Measurements from ENCODE around the gene G6PD. TPM values are rescaled to one million over a fixed set of nuclear protein-coding genes. Genes with fewer than 3 reads are reported as not detected.
"Not testable (repeated sequence)": the region's sequence is repeated elsewhere in the genome, so short reads cannot be mapped to it uniquely, and the experiment has no call there.

G6PD gene
- total RNA-seq = 10 to 100 TPM; 89.9 to 92.4 TPM

GRCh38 chrX:154546354-154547244, at the start of gene G6PD:
TSS of gene G6PD (minus strand) at chrX:154546846. CDS start at chrX:154546155, 691 bp downstream.
- DNase-seq = peak; percentile 86
- Mint-ChIP-seq H3K9me3 (no peaks in the 10 kb centered on the region), H3K36me3 (peaks cover 38% of the 10 kb centered on the region), H3K4me1 (peaks cover 38% of the 10 kb centered on the region), H3K27ac (peak within 1 kb of the TSS; percentile 85), H3K4me3 (peak within 1 kb of the TSS; percentile 88), H3K27me3 (no peaks in the 10 kb centered on the region)

DNA sequence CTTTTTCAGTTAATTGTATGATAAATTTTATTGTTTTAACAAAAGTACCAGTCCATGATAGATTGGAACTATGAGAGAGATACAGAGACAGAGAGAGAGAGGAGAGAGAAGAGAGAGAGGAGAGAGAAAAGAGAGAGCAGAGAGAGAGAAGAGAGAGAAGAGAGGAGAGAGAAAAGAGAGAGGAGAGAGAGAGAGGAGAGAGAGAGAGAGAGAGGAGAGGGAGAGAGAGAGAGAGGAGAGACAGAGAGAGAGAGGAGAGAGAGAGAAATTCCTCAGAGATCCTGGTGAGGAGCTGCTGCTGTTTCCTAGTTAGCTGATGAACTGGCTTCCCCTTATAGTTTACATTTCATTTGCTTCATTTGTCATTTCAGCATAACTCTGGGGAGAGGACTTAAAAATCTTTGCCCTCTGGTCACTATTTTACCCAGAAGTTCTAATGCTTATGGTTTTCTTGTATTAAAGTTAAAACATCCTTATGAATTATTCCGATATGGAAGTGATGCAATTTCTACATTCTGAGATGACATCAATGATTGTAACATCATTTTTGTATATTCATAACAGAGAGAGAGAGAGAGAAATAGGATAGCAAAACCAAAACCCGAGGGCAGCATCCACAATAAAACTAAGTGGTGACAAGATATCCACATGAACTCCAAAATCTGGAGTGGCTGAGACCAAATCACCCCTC, 49.1 kb upstream of the G6PD start:
- Mint-ChIP-seq H3K27me3 (no peaks in the 10 kb centered on the region), H3K4me1 (peaks cover 3% of the 10 kb centered on the region)

DNA sequence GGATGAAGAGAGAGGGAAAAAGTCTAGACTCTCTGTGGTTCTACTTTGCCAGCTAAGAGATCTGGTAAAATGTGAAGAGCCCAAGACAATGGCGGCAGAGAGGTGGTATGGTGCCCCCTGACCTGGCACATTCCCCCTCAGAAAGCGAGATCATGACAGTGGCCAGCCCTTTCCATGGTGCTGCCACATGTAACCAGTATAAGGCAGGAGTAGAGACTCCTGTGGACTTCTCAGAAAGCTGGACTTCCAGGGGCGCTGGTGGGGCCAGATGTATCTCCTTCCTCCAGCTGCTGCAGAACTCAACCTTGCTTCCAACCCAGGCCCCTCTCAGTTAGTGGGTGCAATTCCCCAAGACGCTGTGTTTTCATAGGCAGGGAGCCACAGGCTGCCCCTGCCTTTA, 47.8 kb upstream of the G6PD start:
- no peaks in the 10 kb centered on the region for H3K4me1 Mint-ChIP-seq
- H3K36me3 Mint-ChIP-seq = no peaks in the 10 kb centered on the region
- DNase-seq = no peak
- H3K27me3 Mint-ChIP-seq = no peaks in the 10 kb centered on the region
- H3K4me3 Mint-ChIP-seq = no peak overlapping the region
- no peaks in the 10 kb centered on the region for H3K9me3 Mint-ChIP-seq
- no peak overlapping the region for H3K27ac Mint-ChIP-seq

More for the DNA sequence above, 49.1 kb upstream of the G6PD start:
- Mint-ChIP-seq H3K36me3 (no peaks in the 10 kb centered on the region), H3K9me3 (no peaks in the 10 kb centered on the region), H3K4me3 (no peak overlapping the region), H3K27ac (no peak overlapping the region)
- no peak for DNase-seq

DNA sequence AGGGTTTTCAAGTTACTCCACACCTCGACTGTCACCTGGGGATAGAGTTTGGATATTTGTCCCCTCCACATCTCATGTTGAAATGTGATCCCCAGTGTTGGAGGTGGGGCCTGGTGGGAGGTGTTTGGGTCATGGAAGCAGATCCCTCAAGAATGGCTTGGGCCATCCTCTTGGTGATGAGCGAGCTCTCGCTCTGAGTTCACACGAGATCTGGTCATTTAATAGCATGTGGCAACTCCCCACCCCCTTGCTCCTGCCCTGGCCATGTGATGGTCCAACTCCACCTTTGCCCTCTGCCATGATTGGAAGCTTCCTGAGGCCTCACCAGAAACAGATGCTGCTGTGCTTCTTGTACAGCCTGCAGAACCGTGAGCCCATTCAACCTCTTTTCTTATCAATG, 46.6 kb upstream of the G6PD start:
- Mint-ChIP-seq H3K36me3 (no peaks in the 10 kb centered on the region), H3K27me3 (no peaks in the 10 kb centered on the region), H3K27ac (no peak overlapping the region), H3K4me1 (no peaks in the 10 kb centered on the region), H3K9me3 (no peaks in the 10 kb centered on the region), H3K4me3 (no peak overlapping the region)
- no peak for DNase-seq

GRCh38 chrX:154592505-154592904, 45.9 kb upstream of the G6PD start:
- no peak for DNase-seq
- Mint-ChIP-seq H3K4me3 (no peak overlapping the region), H3K4me1 (no peaks in the 10 kb centered on the region), H3K9me3 (no peaks in the 10 kb centered on the region), H3K36me3 (no peaks in the 10 kb centered on the region), H3K27ac (no peak overlapping the region), H3K27me3 (no peaks in the 10 kb centered on the region)

DNA sequence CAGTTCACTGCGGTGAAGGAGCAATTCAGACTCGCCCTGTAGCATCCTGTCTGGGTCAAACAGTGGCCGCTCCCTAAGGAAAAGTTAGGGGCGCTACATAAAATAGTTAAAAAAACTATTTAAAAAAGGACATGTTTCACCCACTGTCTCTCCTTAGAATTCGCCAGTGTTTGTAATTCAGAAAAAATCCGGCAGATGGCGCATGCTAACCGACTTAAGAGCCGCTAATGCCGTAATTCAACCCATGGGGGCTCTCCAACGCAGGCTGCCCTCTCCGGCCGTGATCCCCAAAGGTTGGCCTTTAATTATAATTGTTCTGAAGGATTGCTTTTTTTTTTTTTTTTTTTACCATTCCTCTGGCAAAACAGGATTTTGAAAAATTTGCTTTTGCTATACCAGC, 43.8 kb upstream of the G6PD start:
- H3K9me3 Mint-ChIP-seq, H3K27me3 Mint-ChIP-seq, DNase-seq, H3K4me1 Mint-ChIP-seq, H3K27ac Mint-ChIP-seq, H3K4me3 Mint-ChIP-seq, H3K36me3 Mint-ChIP-seq: not testable (repeated sequence)

GRCh38 chrX:154584585-154585183, 38.0 kb upstream of the G6PD start, which contains the start of gene CTAG1A:
TSS of gene CTAG1A (plus strand) at chrX:154585133. CDS start at chrX:154585207, 74 bp downstream.
- not testable (repeated sequence) for H3K27ac Mint-ChIP-seq

DNA sequence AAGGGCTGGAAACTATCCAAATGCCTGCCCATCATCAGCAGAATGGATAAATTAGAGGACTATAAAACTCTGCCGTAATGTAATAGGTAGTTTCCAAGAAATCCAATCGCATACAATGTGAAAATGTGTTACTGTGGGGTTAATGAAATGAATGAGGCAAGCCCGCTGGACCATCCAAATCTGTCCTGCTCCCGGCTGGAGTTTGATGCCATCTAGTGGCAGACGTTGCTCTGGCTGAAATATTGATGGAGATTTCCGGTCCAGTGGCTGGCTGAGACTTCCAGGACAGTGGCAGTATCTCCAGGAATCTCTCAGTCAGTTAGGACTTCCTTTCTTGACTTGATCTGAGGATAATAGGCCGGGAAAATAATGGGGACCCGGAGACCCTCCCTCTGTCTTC, 36.3 kb upstream of the G6PD start:
- H3K4me3 Mint-ChIP-seq, H3K36me3 Mint-ChIP-seq, H3K9me3 Mint-ChIP-seq, H3K27ac Mint-ChIP-seq, H3K27me3 Mint-ChIP-seq, DNase-seq, H3K4me1 Mint-ChIP-seq: not testable (repeated sequence)

More at GRCh38 chrX:154584585-154585183, 38.0 kb upstream of the G6PD start, which contains the start of gene CTAG1A:
- not testable (repeated sequence) for H3K9me3 Mint-ChIP-seq, H3K4me1 Mint-ChIP-seq, H3K4me3 Mint-ChIP-seq, DNase-seq, H3K27me3 Mint-ChIP-seq, H3K36me3 Mint-ChIP-seq

- H3K4me3 Mint-ChIP-seq, H3K36me3 Mint-ChIP-seq, H3K27ac Mint-ChIP-seq, H3K9me3 Mint-ChIP-seq, H3K27me3 Mint-ChIP-seq, DNase-seq, H3K4me1 Mint-ChIP-seq: not testable (repeated sequence)
Measured at GRCh38 chrX:154575076-154575475, 28.4 kb upstream of the G6PD start.

- H3K36me3 Mint-ChIP-seq, H3K4me1 Mint-ChIP-seq, DNase-seq, H3K4me3 Mint-ChIP-seq, H3K9me3 Mint-ChIP-seq, H3K27ac Mint-ChIP-seq, H3K27me3 Mint-ChIP-seq: not testable (repeated sequence)
Measured at GRCh38 chrX:154573061-154573460, 26.4 kb upstream of the G6PD start.

- not testable (repeated sequence) for H3K27ac Mint-ChIP-seq, H3K4me1 Mint-ChIP-seq, H3K27me3 Mint-ChIP-seq, DNase-seq, H3K9me3 Mint-ChIP-seq, H3K4me3 Mint-ChIP-seq, H3K36me3 Mint-ChIP-seq
Measured at GRCh38 chrX:154570361-154570760, 23.7 kb upstream of the G6PD start.

- not testable (repeated sequence) for H3K27ac Mint-ChIP-seq, H3K4me3 Mint-ChIP-seq, H3K4me1 Mint-ChIP-seq, H3K27me3 Mint-ChIP-seq, H3K9me3 Mint-ChIP-seq, H3K36me3 Mint-ChIP-seq, DNase-seq
Measured at GRCh38 chrX:154562295-154562694, 15.6 kb upstream of the G6PD start.

DNA sequence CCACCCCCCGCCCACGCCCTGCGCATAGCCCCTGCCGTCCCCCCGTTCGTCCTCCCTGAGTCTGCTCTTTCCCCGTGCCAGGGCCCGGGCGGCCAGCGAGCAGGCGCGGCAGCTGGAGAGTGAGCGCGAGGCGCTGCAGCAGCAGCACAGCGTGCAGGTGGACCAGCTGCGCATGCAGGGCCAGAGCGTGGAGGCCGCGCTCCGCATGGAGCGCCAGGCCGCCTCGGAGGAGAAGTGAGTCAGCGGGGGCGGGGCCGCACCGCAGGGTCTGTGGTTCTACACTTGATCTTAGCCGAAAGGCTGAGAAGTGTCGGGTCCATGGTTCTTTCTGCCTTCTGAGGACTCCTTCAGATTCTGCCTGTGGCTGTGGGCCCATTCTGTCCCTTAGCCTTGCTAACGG, 13.7 kb upstream of the G6PD start:
- DNase-seq, H3K36me3 Mint-ChIP-seq, H3K4me1 Mint-ChIP-seq, H3K27me3 Mint-ChIP-seq, H3K4me3 Mint-ChIP-seq, H3K27ac Mint-ChIP-seq, H3K9me3 Mint-ChIP-seq: not testable (repeated sequence)

GRCh38 chrX:154558896-154559295, 12.2 kb upstream of the G6PD start:
- H3K27me3 Mint-ChIP-seq, H3K36me3 Mint-ChIP-seq, H3K4me3 Mint-ChIP-seq, H3K9me3 Mint-ChIP-seq, H3K27ac Mint-ChIP-seq, DNase-seq, H3K4me1 Mint-ChIP-seq: not testable (repeated sequence)

DNA sequence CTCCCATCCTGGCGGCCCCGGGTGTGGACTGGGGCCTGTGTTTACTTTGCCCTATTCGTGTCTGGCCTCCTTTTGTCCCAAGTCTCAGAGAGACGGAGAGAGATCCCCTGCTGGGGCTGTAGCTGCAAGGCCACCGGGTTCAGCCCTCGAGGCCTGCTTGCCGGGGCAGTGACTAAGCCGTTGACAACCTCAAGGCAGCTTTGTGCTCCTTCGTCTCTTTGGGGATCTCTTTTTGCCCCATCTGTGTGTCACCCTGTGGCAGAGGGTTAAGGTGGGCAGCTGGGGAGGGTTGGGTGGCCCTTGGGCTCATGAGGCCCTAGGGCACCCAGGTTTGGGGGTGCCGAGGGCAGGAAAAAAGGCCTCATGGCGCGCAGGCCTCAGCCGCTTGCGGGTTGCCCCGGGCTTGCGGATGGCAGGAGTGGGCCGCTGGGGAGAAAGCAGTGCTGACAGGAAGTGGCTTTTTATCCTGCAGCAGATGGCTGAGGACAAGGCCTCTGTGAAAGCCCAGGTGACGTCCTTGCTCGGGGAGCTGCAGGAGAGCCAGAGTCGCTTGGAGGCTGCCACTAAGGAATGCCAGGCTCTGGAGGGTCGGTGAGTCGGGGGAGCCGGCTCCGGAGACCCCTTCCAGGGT, 11.5 kb upstream of the G6PD start:
- not testable (repeated sequence) for DNase-seq, H3K36me3 Mint-ChIP-seq, H3K4me3 Mint-ChIP-seq, H3K4me1 Mint-ChIP-seq, H3K27ac Mint-ChIP-seq, H3K9me3 Mint-ChIP-seq, H3K27me3 Mint-ChIP-seq

Data from activated naive CD8-positive, alpha-beta T cell treated with anti-CD3 and anti-CD28 coated beads for 36 hours (primary cell).